GM21447 (cell line): ENCODE measurements around the gene NKAPL.

Experiments used
- ATAC-seq: cut with Tn5 transposase; IDR thresholded peaks from one replicate; pipeline ENCODE4 v1.9.1; 2021; ENCODE audit not compliant: unreplicated experiment

NKAPL gene

GRCh38 chr6:28258877-28259777 is at the start of gene NKAPL:
NKAPL (plus strand) TSS chr6:28259297; CDS start chr6:28259372, 75 bp downstream.
- ATAC-seq = no peak

- ATAC-seq = no peak
Measured at GRCh38 chr6:28209753-28210535, 49.2 kb upstream of the NKAPL start.

- ATAC-seq = no peak
Measured at GRCh38 chr6:28211840-28212509, 47.1 kb upstream of the NKAPL start.

- ATAC-seq = peak; percentile 59
Measured at GRCh38 chr6:28212510-28213212, 46.4 kb upstream of the NKAPL start.

- ATAC-seq = no peak
Measured at GRCh38 chr6:28213213-28213523, 45.9 kb upstream of the NKAPL start.

GRCh38 chr6:28215425-28215824 is 43.7 kb upstream of the NKAPL start:
- no peak for ATAC-seq

- ATAC-seq = no peak
Measured at GRCh38 chr6:28217890-28218289, 41.2 kb upstream of the NKAPL start.

- peak; percentile 84 for ATAC-seq
Measured at GRCh38 chr6:28218312-28219248, 40.5 kb upstream of the NKAPL start.

- no peak for ATAC-seq
Measured at GRCh38 chr6:28220257-28221133, 38.6 kb upstream of the NKAPL start.

- no peak for ATAC-seq
Measured at GRCh38 chr6:28224131-28225055, 34.7 kb upstream of the NKAPL start.

- ATAC-seq = peak; percentile 85
Measured at GRCh38 chr6:28225056-28225834, 33.9 kb upstream of the NKAPL start, which contains the start of gene ZSCAN9. ZSCAN9 (plus strand) TSS chr6:28225275; CDS start chr6:28227085, 1,810 bp downstream.

- ATAC-seq = no peak
Measured at GRCh38 chr6:28226460-28226859, 32.6 kb upstream of the NKAPL start.

- no peak for ATAC-seq
Measured at GRCh38 chr6:28232785-28233184, 26.3 kb upstream of the NKAPL start.

- no peak for ATAC-seq
Measured at GRCh38 chr6:28235912-28236452, 23.1 kb upstream of the NKAPL start.

GRCh38 chr6:28239636-28240035 is 19.5 kb upstream of the NKAPL start:
- no peak for ATAC-seq

GRCh38 chr6:28240471-28240870 is 18.6 kb upstream of the NKAPL start:
- ATAC-seq = no peak

GRCh38 chr6:28243946-28244345 is 15.2 kb upstream of the NKAPL start:
- ATAC-seq = no peak
